Measurements from ENCODE around the gene ZFY.
"Not testable (repeated sequence)": the region's sequence is repeated elsewhere in the genome, so short reads cannot be mapped to it uniquely, and the experiment has no call there.

ZFY gene

GRCh38 chrY:2973110-2973751, 38.0 kb downstream of the ZFY start:
- DNase-seq (ENCODE audit: low spot score) = no peak

- no peak for DNase-seq (ENCODE audit: low spot score)
Measured at GRCh38 chrY:2979283-2979682, 44.1 kb downstream of the ZFY start.

DNA sequence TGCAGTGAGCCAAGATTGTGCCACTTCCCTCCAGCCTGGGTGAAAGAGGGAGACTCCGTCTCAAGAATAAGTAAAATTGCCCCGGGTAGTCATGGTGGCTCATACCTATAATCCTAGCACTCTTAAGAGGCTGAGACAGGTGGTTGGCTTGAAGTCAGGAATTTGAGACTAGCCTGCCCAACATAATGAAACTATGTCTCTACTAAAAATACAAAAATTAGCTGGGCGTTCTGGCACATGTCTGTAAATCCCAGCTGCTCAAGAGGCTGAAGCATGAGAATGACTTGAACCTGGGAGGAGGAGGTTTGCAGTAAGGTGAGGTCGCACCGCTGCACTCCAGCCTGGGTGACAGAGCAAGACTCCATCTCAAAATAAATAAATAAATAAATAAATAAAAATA, 49.3 kb downstream of the ZFY start:
- DNase-seq (ENCODE audit: low spot score) = no peak

- DNase-seq (ENCODE audit: low spot score) = not testable (repeated sequence)
Measured at GRCh38 chrY:2987178-2987577, 52.0 kb downstream of the ZFY start.

- DNase-seq (ENCODE audit: low spot score) = not testable (repeated sequence)
Measured at GRCh38 chrY:2997369-2997768, 62.2 kb downstream of the ZFY start.

DNA sequence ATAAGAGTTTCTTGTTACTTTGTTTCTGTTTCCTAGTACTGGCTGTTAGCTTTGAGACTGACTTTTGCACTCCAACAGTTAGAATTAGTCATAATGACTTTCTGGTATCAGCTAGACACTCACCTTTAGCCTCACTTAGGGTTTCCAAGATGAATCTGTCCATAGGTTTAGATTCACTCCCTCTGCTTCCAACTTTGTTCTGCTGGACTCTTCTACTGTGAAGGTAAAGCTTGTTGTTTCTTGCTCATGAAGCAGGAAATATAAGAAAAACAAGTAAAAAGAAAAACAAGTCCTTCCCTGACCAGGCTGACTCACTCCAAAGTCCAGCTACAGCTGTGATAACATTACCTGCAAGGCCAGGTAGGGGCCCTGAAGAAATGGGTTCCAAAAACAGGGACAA, 67.0 kb downstream of the ZFY start:
- DNase-seq (ENCODE audit: low spot score) = no peak

GRCh38 chrY:3002680-3003515, 67.7 kb downstream of the ZFY start:
- no peak for DNase-seq (ENCODE audit: low spot score)

DNA sequence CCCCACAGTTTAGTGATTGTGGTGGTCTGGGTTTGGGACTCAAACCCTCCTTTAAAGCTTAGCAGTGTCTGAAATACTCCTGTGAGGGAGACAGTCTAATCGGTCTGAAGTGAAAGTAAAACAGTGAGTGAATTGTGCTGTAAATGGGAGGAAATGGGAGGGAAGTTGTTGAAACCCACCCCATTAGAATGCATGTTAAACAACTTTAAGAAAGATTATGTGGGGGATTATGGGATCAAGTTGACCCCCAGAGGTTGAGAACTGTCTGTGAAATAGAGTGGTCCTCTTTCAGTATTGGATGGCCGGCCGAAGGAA, 68.3 kb downstream of the ZFY start:
- DNase-seq (ENCODE audit: low spot score) = no peak

- DNase-seq (ENCODE audit: low spot score) = no peak
Measured at GRCh38 chrY:3003846-3004245, 68.7 kb downstream of the ZFY start.

DNA sequence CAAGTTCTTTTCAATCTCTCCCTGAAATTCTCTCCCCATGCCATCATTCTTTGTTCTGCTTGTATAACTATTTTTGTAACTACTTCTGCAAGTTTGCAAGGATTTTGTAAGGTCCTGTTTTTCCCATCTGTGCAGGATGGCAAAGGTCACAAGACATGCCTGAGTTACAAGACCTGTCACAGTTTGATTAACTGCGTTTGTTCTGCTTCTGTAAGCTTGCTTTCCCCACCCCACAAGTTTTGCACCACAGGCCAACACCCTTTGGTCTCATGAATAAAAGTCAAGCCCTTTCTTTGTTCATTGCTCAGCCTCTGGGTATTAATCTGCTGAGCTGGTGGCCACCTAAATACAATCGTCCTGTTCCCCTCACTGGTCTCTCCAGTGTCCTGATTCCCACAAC, 70.8 kb downstream of the ZFY start:
- not testable (repeated sequence) for DNase-seq (ENCODE audit: low spot score)

GRCh38 chrY:3007967-3008366, 72.8 kb downstream of the ZFY start:
- no peak for DNase-seq (ENCODE audit: low spot score)

DNA sequence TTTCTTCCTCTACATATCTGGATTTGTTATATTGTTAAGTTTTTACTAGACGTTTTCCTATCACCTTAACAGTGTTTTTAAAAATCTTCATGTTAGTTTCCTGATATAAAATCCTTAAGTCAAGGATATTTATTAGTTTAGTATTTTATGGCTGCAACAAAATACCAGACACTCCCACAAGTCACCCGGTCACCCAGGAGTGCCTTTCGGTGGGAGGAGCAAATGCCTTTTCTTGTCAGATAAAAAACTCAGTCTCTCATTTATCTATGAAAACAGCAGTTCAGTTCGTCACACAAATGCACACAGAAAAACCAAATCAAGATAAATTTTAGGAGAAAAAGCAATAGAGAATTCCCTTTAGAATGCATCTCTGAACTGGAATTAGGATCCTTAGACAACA, 77.0 kb downstream of the ZFY start:
- no peak for DNase-seq (ENCODE audit: low spot score)

GRCh38 chrY:3016594-3016993, 81.4 kb downstream of the ZFY start:
- DNase-seq (ENCODE audit: low spot score) = no peak

GRCh38 chrY:3018546-3018945, 83.4 kb downstream of the ZFY start:
- no peak for DNase-seq (ENCODE audit: low spot score)

GRCh38 chrY:3019584-3019983, 84.4 kb downstream of the ZFY start:
- DNase-seq (ENCODE audit: low spot score) = no peak

GRCh38 chrY:3021176-3021575, 86.0 kb downstream of the ZFY start:
- DNase-seq (ENCODE audit: low spot score) = no peak

DNA sequence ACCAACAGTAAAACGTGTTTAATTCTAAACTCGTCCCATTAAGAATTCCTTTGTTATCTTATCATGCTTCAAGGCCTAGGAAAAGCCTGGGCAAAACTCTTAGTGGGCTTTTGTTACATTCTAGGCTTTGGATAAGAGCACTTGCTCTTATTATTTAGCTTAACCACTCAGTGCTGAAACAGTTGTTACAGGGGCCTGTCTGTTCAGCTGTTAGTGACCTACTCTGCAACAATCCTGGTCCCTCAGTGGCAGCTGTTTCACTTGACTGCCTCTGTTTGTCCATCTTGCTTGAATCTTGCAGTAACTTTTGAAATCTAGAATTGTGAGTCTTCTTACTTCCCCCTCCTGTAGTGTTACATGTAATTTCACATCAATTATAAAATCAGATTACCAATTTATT, 88.4 kb downstream of the ZFY start:
- DNase-seq (ENCODE audit: low spot score) = no peak

DNA sequence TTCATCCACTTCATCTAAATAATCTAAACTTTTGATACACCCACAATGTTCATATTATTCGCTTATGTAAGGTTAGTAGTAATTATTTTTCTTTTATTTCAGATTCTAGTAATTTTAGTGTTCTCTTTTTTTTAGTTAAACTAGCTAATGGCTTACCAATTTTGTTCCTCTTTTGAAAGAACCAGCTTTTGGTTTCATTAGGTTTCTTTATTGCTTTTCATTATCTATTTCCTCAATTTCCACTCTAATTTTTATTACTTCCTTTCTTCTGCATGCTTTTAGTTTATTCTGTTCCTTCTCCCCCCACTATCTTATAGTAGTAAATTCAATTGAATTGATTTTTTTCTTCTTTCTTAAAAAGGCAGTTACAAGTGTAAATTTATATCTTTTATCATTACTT, 90.2 kb downstream of the ZFY start:
- no peak for DNase-seq (ENCODE audit: low spot score)
